SIG-M5 (cell line): ENCODE data around the gene GSTO2.

ENCODE experiments used
- DNase-seq: peaks from one replicate; lab custom pipeline; 2025; lab: John Stamatoyannopoulos, UW

Gene GSTO2

DNA sequence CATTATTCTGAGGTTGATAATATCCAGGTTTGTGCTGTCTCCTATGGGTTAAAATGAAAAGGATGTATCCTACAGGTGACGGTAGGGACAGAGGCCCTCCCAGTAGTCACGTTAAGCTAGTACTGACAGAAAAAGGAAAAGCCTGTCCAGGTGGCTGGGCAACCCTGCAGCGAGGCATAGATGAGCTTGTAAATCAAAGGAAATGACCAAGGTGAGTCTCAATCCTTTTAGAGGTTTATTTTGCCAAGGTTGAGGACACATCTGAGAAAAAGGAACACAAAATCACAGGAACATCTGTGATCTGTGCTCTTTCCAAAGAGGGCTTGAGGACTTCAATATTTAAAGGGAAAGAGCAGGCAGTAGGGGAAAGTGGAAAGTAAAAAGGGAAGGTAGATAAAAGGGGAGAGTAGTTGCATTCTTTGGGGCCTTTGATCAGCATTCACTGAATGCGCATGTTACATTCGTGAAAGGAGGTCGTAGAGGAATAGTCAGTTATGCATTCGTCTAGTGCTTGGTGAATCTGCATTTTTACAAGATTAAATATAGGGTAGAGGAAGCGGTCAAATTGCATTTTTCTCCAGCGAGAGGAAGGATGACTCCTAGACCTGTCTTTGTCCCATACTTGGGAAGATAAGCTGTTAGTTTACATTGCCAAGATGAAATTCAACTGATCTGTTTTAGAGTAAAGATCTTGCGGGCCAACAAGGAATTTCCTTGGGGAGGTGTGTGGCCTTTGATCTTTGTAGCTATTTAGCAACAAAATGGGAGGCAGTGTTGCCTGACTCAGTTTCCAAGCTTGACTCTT lies 15.2 kb upstream of the GSTO2 start:
- no peak for DNase-seq

DNA sequence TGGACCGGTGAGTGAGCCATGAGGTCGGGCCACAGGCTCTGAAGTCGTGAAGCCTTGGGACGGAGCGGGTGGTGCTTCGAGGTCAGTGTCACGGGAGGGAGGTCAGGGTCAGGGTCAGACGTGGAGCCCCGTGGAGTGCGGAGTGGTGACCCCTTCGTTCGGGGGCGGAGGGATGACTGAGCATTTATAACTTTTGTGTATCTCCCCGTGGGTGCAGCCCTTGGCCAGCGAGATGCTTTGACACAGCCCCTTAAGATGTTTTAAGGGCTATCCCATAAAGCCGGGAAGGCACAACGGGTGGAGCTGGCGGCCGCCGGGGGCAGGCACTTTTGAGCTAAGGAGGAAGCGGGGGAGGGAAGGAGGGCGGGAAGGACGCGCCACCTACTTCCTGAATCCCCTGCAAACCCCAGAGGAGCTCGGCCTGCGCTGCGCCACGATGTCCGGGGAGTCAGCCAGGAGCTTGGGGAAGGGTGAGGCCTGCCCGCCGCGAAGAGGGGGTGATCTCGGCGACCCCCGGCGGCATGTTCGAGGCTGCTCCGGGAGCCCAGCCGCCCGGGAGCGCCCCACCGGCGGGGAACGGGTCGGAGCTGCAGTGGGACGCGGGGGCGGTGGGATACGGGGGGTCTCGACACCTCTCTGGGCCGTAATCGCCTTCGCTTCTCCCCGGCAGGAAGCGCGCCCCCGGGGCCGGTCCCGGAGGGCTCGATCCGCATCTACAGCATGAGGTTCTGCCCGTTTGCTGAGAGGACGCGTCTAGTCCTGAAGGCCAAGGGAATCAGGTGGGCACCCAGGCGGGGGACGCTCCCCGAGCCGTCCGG lies 14.3 kb upstream of the GSTO2 start, which contains the start of gene GSTO1:
TSS of gene GSTO1 (plus strand) at position 400 of the 818 bp plus-strand sequence. CDS start at position 437, 37 bp downstream.
- DNase-seq: no peak

DNA sequence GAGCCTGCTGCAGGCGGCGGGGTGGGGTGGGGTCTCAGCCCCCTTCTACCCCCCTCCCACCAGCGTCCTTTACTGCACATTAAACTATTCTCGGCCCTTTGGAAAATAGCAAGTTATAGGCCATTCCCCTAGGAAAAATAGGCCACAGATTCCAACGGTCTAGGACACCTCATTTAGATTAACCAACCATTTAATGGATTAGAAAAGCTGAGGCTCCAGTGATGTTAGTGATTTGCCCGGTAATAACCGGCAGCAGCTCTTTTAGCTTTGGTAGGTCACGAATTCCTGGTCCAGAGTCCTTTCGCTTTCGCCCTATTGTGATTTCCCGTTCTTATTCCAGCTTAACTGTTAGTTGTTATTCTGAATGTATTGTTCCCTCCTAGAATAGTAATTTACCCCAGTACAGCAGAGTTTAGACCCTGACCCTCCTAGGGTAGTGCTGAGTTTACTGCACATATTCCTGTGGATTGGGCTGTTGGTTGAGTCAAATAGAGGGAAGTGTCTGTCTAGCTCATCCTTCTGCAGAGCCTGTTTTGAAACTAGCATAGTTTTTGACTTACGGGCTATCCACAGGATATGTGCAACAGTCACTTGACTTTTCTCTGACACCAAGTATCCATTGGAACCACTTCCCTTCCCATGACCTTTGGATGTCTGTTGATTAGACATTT lies 13.5 kb upstream of the GSTO2 start:
- peak; percentile 29 for DNase-seq

DNA sequence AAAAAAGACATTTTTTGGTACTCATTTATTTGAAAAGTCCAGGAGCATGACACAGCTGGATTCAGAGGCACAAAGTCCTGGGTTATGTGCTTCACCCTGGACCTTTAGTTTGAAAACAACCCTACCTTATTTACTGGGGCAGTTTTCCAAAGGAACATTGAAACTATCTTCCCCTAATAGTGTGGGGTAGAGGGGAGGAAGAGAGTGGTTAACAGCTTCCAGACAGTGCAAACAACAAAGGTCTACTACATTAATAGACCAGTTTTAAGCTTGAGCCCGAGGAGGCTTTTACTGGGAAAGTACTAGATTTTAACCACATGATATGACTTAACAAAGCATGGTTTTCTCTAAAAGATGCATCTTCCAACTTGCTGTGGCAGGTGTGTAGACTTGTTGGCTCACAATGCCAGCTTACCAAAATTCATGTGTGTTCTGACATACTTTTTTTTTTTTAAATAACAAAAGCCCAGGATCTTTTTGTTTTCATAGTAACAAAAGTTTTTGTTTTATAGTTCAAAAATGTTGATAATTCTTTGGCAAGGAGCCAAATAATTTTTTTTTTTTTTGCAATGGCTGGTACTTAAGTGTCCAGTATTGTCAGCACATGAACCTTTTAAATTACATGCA lies 12.5 kb upstream of the GSTO2 start:
- DNase-seq: no peak

DNA sequence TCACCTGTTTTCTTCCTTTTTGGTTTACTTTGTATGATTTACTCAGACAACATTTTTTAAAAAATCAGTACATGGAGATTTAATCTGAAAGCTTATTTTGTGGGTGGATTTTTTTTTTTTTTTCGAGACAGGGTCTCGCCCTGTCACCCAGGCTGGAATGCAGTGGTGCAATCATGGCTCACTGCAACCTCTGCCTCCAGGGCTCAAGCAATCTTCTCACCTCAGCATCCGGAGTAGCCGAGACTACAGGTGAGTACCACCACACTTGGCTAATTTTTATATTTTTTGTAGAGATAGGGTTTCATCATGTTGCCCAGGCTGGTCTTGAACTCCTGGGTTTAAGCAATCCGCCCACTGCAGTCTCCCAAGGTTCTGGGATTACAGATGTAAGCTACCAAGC lies 11.7 kb upstream of the GSTO2 start:
- no peak for DNase-seq

DNA sequence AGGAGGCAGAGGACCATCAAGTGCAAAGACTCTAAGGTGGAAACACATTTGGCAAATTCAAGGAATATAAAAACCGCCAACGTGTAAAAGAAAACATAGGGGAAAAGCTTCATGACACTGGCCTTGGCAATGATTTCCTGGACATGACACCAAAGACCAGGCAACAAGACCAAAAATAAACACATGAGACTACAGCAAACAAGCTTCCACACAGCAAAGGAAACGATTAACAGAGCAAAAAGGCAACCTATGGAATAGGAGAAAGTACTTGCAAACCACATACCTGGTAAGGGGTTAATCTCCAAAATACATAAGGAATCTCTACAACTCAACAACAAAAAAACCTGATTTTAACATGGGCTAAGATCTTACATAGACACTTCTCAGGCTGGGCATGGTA lies 10.8 kb upstream of the GSTO2 start:
- DNase-seq: no peak

DNA sequence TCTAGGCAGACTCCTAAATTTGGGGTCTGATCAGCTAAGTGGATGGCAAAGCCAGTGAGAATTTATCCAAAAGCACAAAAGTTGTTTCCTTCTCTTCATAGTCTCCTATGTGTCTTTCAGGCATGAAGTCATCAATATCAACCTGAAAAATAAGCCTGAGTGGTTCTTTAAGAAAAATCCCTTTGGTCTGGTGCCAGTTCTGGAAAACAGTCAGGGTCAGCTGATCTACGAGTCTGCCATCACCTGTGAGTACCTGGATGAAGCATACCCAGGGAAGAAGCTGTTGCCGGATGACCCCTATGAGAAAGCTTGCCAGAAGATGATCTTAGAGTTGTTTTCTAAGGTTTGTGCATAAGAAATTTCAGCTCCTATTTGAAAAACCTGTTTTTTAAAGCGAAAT lies 9.5 kb upstream of the GSTO2 start:
- DNase-seq: no peak

DNA sequence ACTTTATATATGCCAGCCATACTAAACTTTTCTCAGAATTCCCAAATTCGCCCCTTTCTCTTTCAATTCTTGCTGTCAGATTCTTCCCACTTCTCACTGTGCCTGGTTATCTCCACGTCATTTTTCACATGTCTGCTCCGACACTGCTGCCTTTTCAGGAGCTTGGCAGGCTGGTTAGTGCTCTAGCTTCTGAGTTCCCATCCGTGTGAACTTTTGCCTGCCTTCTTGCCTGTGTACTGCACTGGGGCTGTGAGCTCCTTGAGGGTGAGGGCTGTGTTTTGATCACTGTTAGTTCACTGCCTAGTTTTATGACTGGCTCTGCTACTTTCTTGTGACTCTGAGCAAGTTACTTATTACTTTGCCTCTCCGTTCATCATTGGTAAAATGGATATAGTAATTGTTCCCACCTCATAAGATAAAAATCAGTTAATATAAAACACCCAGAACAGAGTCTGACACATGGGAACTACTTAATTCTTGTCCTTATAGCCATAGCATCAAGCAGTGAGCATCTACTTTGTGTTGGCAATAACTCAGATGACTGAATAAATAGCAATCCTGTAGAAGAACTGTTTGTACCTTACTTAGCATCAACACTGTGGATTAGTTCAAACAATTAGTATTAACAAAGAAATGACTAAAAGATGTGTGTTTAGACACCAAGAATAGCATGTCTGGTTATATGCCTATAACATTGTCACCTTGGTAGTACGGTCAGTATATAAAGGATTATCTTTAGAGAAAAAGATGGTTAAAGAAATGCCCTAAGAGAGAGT lies 8.8 kb upstream of the GSTO2 start:
- DNase-seq: no peak

DNA sequence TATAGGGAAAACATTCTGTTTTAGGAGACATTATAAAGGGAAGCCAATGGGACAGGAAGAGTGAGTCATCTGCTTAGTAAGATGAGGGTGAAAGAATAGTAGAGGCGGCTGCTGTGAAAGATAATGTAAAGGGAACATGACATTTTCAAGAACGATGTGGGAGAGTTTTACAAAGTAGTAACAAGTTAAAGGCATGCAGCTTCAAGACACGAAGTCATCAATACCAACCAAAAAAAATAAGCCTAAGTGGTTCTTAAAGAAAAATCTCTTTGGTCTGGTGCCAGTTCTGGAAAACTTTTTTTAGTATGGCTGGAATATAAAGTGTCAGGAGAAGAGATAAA lies 8.2 kb upstream of the GSTO2 start:
- DNase-seq: no peak

DNA sequence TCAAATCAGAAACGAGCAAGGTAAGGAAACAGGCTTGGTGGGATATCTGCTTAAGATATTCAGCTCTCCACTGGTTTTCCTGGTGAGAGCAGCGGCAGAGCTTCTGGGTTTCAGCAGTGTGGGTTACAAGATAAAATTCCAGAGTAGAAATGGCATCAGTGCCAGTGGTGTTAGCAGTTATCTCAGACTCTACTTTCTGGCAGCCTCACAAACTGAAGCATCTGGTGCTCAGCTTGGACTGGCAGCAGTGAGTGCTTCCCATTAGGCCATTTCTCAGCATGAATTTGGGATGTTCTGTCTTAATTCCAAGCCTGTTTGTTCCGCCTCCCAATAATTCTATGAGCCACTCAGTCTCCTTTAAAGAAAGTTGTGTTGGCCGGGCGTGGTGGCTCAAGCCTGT lies 6.9 kb upstream of the GSTO2 start:
- DNase-seq: no peak

DNA sequence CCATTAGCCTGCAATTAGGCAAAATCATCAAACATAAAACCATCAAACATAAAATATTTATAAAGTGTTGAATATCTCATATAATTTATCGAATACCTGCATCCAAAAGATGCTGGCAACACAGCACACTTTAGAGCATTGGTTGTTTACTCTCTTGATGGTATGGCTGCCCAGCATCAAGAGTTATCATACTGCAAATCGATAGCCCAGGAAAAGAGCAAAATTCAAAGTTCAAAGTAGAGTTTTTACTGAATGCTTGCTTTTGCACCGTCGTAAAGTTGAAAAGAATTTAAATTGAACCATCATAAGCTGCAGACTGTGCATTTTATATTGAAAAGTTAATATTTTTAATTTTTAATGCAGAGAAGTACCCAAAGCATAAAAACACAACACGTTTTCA lies 4.2 kb upstream of the GSTO2 start:
- no peak for DNase-seq

DNA sequence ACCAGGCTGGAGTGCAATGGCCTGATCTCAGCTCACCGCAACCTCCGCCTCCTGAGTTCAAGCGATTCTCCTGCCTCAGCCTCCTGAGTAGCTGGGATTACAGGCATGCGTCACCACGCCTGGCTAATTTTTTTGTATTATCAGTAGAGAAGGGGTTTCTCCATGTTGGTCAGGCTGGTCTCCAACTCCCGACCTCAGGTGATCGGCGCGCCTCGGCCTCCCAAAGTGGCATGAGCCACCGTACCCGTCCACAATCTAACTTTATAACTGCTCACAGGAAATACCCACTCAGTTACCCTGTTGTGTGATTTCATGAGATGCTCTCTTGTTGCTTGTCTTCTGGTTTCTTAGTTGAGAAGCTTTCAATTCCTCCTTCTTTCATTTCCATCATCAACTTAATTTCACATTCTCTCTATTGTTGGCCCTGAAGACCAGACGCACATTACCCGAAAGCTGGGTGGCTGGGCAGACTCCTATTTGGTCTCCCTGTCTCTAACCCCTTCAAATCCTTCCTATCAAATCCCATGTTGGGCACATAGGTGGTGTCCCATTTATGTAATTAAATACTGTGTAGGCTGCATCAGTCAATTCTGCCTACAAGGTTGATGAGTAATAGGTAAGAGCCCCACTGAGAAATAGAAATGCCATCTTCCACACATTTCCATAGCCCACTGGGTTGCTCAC lies 1.1 kb upstream of the GSTO2 start:
- DNase-seq: no peak

DNA sequence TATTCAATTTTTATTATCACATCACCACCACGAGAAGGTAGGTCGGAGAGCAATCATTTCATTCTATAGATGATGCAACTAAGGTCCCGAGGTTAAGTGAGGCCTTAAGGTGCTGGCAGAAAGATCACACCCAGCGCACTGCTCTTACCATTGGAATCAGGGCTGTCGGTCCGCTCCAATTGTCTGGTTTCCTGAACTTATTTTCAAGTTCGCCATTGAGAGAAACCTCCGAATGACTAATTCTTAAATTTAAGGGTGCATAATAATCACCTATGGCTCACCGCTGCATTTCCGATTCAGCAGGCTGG lies 625 bp upstream of the GSTO2 start:
- DNase-seq: no peak

DNA sequence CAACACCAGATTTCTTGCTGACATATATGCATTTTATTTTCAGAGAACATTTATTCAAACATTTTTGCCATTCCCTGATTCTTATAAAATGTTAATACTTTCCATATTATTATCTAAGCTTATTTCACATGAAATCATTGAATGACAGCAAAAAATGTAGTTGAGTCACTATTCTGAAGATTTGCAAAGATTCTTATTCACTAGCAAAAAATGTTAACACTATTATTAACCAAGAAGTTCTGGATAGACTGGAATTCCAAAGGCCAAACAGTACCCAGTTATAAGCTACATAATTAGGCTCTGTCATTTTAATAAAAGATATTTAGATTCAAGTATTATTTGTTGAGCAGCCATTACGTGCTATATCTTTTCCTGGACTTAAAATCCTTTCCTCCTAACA lies 4.3 kb downstream of the GSTO2 start:
- DNase-seq: no peak

DNA sequence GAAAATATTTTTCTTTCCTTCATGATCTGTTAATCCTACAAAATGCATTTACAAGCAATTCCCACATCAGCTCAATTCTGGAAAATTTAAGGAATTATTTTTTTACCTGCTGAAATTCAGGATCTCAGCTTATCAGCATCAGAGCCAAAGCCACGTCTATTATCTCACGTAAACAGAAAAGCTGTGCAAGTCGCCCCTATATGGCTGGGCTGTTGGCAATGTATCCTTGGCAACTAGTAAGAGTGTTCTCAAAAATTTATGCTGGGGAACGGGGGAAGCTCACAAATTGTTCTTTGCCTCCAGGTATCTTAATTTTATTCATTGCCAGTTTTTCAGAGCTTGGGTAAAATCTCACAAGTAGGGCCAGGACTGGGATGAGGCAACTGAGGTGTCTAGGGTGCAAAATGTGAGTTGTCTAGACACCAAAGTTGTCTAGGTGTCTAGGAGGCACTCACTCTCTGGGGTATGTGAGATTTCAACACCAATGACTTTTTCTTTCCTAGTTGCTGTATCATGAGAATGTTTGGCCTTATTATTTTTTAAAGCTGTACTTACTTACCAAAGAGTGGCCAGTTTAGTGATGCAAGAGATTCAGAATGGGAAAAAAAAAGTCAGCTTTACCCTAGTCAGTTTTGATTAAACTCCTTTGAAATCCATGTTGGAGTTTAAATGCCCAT lies 5.1 kb downstream of the GSTO2 start:
- DNase-seq: no peak

DNA sequence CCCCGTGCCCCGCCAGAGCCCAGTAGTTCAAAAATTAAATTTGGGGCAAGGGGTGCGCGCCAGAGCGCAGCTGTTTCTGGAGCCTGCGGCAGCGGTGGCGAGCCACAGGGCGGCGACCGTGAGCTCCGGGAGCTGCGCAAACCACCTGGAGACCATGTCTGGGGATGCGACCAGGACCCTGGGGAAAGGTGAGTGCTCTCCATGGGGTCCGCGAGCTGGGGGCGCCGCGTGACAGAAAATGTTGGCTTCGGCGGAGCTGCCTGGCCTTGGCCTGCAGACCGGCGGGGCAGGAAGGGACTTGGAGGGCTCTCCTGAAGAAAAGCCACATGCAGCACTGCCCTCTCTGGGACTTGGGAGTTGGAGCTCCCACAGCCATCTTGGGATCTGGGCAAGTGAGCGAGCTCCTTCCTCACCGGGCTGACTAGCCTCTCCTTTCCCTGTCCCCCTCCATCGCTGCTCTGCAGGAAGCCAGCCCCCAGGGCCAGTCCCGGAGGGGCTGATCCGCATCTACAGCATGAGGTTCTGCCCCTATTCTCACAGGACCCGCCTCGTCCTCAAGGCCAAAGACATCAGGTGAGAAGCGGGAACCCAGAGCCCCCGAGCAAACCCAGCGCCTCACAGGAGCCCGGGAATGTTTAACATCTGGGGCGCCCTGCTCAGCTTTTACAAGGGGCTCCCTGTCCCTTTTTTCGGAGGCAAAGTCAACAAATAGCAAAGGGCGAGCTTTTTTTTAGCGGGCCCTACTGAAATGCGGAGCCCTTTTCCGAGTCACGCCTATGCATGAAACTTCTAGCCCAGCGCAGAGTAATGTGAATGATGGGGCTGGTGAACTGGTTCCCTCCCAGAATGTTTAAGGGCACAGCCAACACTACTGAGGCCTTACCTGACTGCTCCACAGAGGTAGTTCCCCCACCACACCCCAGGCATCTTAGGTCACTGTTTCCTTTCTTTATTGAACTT lies 6.1 kb downstream of the GSTO2 start:
- DNase-seq: no peak

DNA sequence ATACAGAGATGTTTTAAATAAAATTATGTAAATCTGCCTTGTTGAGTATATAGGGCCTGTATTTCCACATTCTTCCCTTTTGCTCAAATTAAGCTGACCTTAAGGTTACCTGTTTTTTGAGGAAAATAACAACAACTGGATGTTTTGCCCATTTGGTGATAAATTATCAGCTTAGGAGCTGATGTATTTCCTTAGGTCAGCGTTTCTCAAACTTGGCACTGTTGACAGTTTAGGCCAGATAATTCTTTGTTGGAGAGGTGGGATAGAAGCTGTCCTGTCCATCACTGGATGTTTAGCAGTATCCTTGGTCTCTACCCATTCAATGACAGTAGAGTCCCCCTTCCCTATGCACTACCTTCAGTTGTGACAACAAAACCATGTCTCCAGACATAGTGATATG lies 7.2 kb downstream of the GSTO2 start:
- DNase-seq: no peak

DNA sequence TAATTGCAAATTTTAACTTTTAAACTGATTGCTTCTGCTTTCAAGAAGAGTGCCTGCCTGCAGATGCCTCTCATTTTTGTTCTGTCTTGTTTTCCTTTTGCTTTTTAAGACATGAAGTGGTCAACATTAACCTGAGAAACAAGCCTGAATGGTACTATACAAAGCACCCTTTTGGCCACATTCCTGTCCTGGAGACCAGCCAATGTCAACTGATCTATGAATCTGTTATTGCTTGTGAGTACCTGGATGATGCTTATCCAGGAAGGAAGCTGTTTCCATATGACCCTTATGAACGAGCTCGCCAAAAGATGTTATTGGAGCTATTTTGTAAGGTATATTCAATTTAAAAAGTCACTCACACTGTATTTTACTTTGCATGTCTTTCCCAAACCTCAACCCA lies 8.8 kb downstream of the GSTO2 start:
- no peak for DNase-seq

DNA sequence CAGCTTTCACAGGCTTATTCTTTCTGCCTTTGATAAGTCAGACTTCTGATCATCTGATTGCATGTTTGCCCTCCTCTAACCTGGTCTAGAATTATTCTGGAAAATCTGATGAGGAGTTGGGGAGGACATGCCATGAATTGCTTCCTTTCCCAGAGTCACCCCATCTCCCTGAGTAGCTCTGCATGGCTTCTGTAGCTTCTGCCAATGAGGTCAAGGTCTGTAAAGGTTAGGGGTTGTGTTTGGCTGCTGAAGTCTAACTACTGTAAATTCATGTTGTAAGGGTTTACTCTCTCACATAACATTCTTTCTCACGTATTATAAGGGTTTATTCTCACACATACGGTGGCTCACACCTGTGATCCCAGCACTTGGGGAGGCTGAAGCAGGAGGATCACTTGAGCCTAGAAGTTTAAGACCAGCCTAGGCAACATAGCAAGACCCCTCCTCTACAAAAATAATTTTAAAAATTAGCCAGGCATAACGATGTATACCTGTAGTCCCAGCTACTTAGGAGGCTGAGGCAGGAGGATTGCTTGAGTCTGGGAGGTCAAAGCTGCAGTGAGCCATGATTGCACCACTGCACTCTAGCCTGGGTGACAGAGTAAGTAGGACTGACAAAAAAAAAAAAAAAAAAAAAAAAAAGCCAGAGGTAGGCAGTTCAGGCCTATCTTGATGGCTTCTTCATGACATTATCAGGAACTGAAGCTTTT lies 10.7 kb downstream of the GSTO2 start:
- no peak for DNase-seq
